Body of pancreas (tissue), 4 donors: ENCODE results near the gene NIT2.

Experiments used
- POLR2A ChIP-seq, 3 donors: fragments of 450-650 bp; IDR thresholded peaks; one replicate each; pipeline ENCODE4 v1.6.1; 2016; ENCODE audit warnings: antibody characterized with exemption in 3 of 3, mild to moderate bottlenecking in 2 of 3
- TF ChIP-seq, protein P1 (sequence below), 7 experiments: fragments of 450-650 bp in 4 of 7; fragments of 200-600 bp in 3 of 7; sonication (generic) in 3 of 7; IDR thresholded peaks; one replicate each; pipeline ENCODE4 v1.5.1; 2016 to 2019; ENCODE audit warnings: antibody characterized with exemption in 7 of 7

DNA sequence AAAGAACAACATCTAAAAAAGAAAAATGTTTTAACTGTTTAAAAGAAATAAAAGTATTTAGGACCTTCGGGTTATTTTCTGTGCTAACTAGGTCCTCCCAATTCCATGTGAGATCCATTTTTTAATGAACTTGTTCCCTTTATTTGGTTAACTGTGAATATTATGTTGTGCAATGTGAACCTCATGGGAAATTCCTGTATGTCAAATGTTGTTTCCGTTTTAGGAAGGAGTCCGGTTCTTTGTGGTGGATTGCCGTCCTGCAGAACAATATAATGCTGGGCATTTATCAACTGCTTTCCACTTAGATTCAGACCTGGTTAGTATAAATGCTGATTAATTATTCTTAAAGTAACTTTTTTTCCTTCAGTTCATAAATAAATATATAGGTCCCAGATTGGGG is 35.5 kb upstream of the NIT2 start:
- TF ChIP-seq, protein P1, sequence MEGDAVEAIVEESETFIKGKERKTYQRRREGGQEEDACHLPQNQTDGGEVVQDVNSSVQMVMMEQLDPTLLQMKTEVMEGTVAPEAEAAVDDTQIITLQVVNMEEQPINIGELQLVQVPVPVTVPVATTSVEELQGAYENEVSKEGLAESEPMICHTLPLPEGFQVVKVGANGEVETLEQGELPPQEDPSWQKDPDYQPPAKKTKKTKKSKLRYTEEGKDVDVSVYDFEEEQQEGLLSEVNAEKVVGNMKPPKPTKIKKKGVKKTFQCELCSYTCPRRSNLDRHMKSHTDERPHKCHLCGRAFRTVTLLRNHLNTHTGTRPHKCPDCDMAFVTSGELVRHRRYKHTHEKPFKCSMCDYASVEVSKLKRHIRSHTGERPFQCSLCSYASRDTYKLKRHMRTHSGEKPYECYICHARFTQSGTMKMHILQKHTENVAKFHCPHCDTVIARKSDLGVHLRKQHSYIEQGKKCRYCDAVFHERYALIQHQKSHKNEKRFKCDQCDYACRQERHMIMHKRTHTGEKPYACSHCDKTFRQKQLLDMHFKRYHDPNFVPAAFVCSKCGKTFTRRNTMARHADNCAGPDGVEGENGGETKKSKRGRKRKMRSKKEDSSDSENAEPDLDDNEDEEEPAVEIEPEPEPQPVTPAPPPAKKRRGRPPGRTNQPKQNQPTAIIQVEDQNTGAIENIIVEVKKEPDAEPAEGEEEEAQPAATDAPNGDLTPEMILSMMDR (IDR thresholded peaks at IDR 0.05): no peak
- no peak for TF ChIP-seq POLR2A (IDR thresholded peaks at IDR 0.05)
